Neural cell (in vitro differentiated cells): Measurements from ENCODE around the gene UQCRC1.

Source experiments
- CTCF ChIP-seq: fragments of 450-650 bp; IDR thresholded peaks from 2 replicates; pipeline ENCODE4 v1.5.1; 2014; ENCODE audit warnings: antibody characterized with exemption, mild to moderate bottlenecking, moderate library complexity; ENCODE audit not compliant: poor library complexity, severe bottlenecking
- POLR2AphosphoS5 ChIP-seq: IDR thresholded peaks from 2 replicates; pipeline ENCODE4 v1.6.1; 2012
- TAF1 ChIP-seq: IDR thresholded peaks from 2 replicates; pipeline ENCODE4 v1.6.1; 2012; ENCODE audit warnings: low read depth

DNA sequence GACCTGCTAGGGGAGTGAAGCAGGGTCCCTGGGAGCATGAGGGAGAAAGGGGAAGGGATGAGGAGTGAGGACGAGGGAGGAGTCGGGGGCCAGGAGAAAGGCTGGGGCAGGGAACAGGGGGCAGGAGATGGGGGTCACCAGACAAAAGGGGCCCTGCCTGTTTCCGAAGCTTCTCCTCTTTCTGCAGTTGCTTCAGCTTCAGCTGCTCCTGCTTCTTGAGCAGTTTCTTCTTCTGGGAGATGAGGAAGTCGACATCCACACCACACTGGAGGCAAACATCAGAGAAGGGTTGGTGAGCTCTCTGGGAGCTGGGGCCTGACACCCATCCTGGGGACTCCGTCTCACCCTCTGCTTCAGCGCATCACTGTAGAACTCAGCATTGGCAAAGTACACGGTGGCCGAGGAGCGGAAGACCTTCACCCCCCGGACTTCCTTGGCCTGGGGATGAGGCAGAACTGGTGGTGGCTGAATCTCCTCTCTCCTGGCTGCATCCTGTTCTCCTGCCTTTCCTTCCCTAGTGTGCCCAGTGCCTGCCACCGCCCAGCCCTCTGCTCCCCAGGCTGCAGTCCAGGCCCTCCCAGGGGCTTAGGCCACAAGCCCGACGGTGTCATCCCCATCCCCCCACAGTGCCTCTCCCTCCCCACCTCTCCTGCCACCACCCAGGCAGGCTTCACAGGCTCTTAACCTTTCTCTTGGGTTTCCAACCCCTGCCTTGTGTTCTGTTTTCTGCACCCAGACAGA, 19.0 kb upstream of the UQCRC1 start:
- TF ChIP-seq CTCF (no peak), POLR2AphosphoS5 (no peak), TAF1 (no peak)
